ENCODE data around the gene PEG3.
"Not testable (repeated sequence)": the region's sequence is repeated elsewhere in the genome, so short reads cannot be mapped to it uniquely, and the experiment has no call there.

The PEG3 gene

GRCh38 chr19:56840451-56841192 is at the start of gene PEG3, which contains the start of gene ZIM2:
Gene PEG3, minus strand, starts transcription at chr19:56840726. Its CDS starts 16,071 bp downstream, at chr19:56824655.
Gene ZIM2, minus strand, starts transcription at chr19:56840726. Its CDS starts 16,449 bp downstream, at chr19:56824277.
- no peak for DNase-seq (ENCODE audit: low read depth in 2 of 2)

- DNase-seq (ENCODE audit: low read depth in 2 of 2), result no peak
These were observed 44.9 kb upstream of the PEG3 start for GRCh38 chr19:56885173-56885985.

GRCh38 chr19:56884441-56884840 is 43.9 kb upstream of the PEG3 start:
- DNase-seq (ENCODE audit: low read depth in 2 of 2), result no peak

GRCh38 chr19:56880592-56881190 is 40.2 kb upstream of the PEG3 start:
- DNase-seq (ENCODE audit: low read depth in 2 of 2), result no peak

GRCh38 chr19:56877069-56877715 is 36.7 kb upstream of the PEG3 start:
- no peak for DNase-seq (ENCODE audit: low read depth in 2 of 2)

GRCh38 chr19:56875717-56876116 is 35.2 kb upstream of the PEG3 start:
- DNase-seq (ENCODE audit: low read depth in 2 of 2), result no peak

GRCh38 chr19:56874530-56874929 is 34.0 kb upstream of the PEG3 start:
- no peak for DNase-seq (ENCODE audit: low read depth in 2 of 2)

- DNase-seq (ENCODE audit: low read depth in 2 of 2), result no peak
These were observed 33.0 kb upstream of the PEG3 start for GRCh38 chr19:56873493-56873892.

- no peak for DNase-seq (ENCODE audit: low read depth in 2 of 2)
These were observed 29.4 kb upstream of the PEG3 start for GRCh38 chr19:56869886-56870285.

- no peak for DNase-seq (ENCODE audit: low read depth in 2 of 2)
These were observed 27.9 kb upstream of the PEG3 start for GRCh38 chr19:56868446-56868845.

- DNase-seq (ENCODE audit: low read depth in 2 of 2), result no peak
These were observed 26.0 kb upstream of the PEG3 start for GRCh38 chr19:56866538-56866937.

GRCh38 chr19:56864443-56865125 is 24.1 kb upstream of the PEG3 start:
- DNase-seq (ENCODE audit: low read depth in 2 of 2), result no peak

GRCh38 chr19:56862741-56863140 is 22.2 kb upstream of the PEG3 start:
- no peak for DNase-seq (ENCODE audit: low read depth in 2 of 2)

GRCh38 chr19:56860409-56860808 is 19.9 kb upstream of the PEG3 start:
- not testable (repeated sequence) for DNase-seq (ENCODE audit: low read depth in 2 of 2)

GRCh38 chr19:56858026-56858425 is 17.5 kb upstream of the PEG3 start:
- no peak for DNase-seq (ENCODE audit: low read depth in 2 of 2)

- DNase-seq (ENCODE audit: low read depth in 2 of 2), result no peak
These were observed 16.3 kb upstream of the PEG3 start for GRCh38 chr19:56856822-56857221.

- DNase-seq (ENCODE audit: low read depth in 2 of 2), result not testable (repeated sequence)
These were observed 11.8 kb upstream of the PEG3 start for GRCh38 chr19:56852361-56852760.

GRCh38 chr19:56848166-56848565 is 7.6 kb upstream of the PEG3 start:
- no peak for DNase-seq (ENCODE audit: low read depth in 2 of 2)

- DNase-seq (ENCODE audit: low read depth in 2 of 2), result no peak
These were observed 1.9 kb upstream of the PEG3 start for GRCh38 chr19:56842412-56842811.

- no peak for DNase-seq (ENCODE audit: low read depth in 2 of 2)
These were observed 642 bp upstream of the PEG3 start for GRCh38 chr19:56841193-56841543.

GRCh38 chr19:56839652-56840450 is 675 bp downstream of the PEG3 start:
- DNase-seq (ENCODE audit: low read depth in 2 of 2), result no peak

All from activated CD8-positive, alpha-beta memory T cell treated with anti-CD3 and anti-CD28 coated beads for 4 hours (primary cell).